ENCODE results near the gene PDE1A.

The PDE1A gene

DNA sequence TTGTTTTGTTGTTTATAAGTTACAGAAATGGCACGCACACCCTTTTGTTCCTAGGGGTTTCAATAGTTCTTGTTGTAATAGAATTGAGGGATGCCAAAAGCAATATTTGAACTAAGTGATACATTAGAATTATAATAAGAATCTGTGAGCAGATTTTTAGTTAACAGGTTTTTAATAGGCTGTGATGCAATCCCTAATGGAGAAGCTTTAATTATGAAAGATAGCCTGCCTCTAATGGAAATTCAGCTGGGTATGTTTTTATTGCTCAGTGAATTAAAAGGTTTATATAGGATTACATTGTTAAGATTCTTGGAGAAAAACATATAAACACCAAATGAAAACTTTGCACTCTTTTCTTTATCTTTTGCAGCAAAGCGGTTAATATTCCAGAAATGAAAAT, 310.1 kb downstream of the PDE1A start:
- no peak overlapping the region for H3K27ac Mint-ChIP-seq
- TF ChIP-seq, protein P1, sequence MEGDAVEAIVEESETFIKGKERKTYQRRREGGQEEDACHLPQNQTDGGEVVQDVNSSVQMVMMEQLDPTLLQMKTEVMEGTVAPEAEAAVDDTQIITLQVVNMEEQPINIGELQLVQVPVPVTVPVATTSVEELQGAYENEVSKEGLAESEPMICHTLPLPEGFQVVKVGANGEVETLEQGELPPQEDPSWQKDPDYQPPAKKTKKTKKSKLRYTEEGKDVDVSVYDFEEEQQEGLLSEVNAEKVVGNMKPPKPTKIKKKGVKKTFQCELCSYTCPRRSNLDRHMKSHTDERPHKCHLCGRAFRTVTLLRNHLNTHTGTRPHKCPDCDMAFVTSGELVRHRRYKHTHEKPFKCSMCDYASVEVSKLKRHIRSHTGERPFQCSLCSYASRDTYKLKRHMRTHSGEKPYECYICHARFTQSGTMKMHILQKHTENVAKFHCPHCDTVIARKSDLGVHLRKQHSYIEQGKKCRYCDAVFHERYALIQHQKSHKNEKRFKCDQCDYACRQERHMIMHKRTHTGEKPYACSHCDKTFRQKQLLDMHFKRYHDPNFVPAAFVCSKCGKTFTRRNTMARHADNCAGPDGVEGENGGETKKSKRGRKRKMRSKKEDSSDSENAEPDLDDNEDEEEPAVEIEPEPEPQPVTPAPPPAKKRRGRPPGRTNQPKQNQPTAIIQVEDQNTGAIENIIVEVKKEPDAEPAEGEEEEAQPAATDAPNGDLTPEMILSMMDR (IDR thresholded peaks at IDR 0.05), result no peak
- H3K9me3 Mint-ChIP-seq, result no peaks in the 10 kb centered on the region
- DNase-seq, result no peak
- no peaks in the 10 kb centered on the region for H3K27me3 Mint-ChIP-seq (ENCODE audit: low read depth, poor library complexity)
- H3K36me3 Mint-ChIP-seq (ENCODE audit: low read depth), result no peaks in the 10 kb centered on the region
- no peaks in the 10 kb centered on the region for H3K4me1 Mint-ChIP-seq
- no peak overlapping the region for H3K4me3 Mint-ChIP-seq

DNA sequence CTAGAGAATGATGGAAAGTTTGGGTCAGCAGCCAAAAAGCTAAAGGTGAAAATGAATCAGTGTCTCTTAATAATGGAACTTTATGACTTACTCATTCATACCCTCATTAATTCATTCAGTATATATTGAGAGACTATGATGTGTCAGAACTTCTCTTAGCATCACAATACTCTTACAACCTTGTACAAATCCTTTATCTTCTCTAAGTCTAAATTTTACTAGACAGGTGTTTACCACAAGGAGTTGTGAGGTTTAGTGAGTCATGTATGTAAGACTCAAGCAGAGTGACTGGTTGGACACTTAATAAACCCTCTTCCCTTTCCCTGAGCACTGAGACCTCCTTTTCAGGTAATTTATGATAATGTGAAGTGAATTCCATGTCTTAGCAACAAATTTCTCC, 311.6 kb downstream of the PDE1A start:
- Mint-ChIP-seq H3K4me3 (no peak overlapping the region), H3K27ac (no peak overlapping the region), H3K9me3 (no peaks in the 10 kb centered on the region), H3K27me3 (ENCODE audit: low read depth, poor library complexity) (no peaks in the 10 kb centered on the region), H3K4me1 (no peaks in the 10 kb centered on the region), H3K36me3 (ENCODE audit: low read depth) (no peaks in the 10 kb centered on the region)
- no peak for DNase-seq
- TF ChIP-seq, protein P1 (IDR thresholded peaks at IDR 0.05), result no peak

DNA sequence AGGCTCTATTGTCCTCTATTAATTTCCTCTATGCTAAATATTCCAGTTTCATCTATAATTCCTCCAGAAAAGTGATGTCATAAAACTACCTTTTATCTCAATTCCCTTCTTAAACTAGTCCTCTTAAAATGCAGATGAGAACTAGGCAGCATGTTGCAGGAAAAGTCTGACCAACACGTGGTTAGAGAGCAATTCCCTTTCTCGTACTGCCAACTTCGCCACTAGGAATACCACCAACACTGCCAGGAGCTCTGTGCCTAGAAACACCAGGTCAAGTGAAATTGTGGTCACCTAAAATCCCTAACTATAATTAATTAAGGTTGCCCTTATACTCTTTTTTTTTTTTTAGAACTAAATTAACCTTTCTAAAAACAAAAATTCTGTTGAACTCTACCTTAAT, 313.5 kb downstream of the PDE1A start:
- no peak overlapping the region for H3K27ac Mint-ChIP-seq
- no peaks in the 10 kb centered on the region for H3K36me3 Mint-ChIP-seq (ENCODE audit: low read depth)
- TF ChIP-seq, protein P1 (IDR thresholded peaks at IDR 0.05), result no peak
- H3K9me3 Mint-ChIP-seq, result no peaks in the 10 kb centered on the region
- H3K27me3 Mint-ChIP-seq (ENCODE audit: low read depth, poor library complexity), result no peaks in the 10 kb centered on the region
- DNase-seq, result no peak
- no peak overlapping the region for H3K4me3 Mint-ChIP-seq
- H3K4me1 Mint-ChIP-seq, result no peaks in the 10 kb centered on the region

DNA sequence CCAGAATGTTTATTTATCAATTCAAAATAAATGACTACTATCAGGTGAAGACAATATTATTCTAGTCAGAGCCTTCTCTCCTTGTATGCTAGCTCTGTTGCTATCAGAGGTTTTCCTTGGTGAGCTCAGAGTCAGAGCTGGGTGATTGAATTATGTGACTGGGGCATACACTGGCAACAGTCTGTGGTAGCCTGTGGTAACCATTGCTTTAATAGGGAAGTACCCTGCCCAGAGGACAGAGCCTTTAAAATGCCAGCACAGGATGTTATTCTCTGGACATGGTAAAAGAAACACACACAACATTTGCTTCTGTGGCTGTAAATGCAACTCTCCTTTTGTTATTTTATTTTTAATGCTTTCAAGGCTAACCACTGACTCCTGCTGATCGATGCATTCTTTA, 316.5 kb downstream of the PDE1A start:
- no peaks in the 10 kb centered on the region for H3K36me3 Mint-ChIP-seq (ENCODE audit: low read depth)
- no peaks in the 10 kb centered on the region for H3K4me1 Mint-ChIP-seq
- DNase-seq, result no peak

DNA sequence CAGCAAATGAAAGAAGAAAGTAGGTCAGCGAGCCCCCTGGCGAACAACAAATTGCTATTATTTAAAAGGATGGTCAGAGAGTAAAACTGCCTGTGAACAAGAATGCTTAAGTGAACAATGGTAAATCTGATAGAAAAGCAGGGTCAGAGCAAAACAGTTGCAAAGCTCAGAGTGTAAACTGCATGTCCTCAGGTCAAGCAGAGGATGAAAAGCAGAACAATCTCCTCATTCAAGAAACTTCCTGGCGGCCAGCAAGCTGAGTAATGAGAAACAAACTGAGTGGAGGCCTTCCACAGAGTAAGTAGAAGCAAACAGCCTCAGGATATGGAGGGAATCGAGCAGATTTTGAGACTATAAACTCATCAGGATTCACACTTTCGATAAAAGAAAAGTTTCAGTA, 323.3 kb downstream of the PDE1A start:
- Mint-ChIP-seq H3K4me3 (no peak overlapping the region), H3K36me3 (ENCODE audit: low read depth) (no peaks in the 10 kb centered on the region), H3K27me3 (ENCODE audit: low read depth, poor library complexity) (no peaks in the 10 kb centered on the region), H3K9me3 (peaks cover 4% of the 10 kb centered on the region), H3K27ac (peak overlapping the region; percentile 11), H3K4me1 (no peaks in the 10 kb centered on the region)
- TF ChIP-seq, protein P1 (IDR thresholded peaks at IDR 0.05), result no peak
- no peak for DNase-seq

More for the DNA sequence above, 316.5 kb downstream of the PDE1A start:
- Mint-ChIP-seq H3K27me3 (ENCODE audit: low read depth, poor library complexity) (no peaks in the 10 kb centered on the region), H3K4me3 (no peak overlapping the region), H3K27ac (no peak overlapping the region), H3K9me3 (peaks cover 4% of the 10 kb centered on the region)
- TF ChIP-seq, protein P1 (IDR thresholded peaks at IDR 0.05), result no peak

DNA sequence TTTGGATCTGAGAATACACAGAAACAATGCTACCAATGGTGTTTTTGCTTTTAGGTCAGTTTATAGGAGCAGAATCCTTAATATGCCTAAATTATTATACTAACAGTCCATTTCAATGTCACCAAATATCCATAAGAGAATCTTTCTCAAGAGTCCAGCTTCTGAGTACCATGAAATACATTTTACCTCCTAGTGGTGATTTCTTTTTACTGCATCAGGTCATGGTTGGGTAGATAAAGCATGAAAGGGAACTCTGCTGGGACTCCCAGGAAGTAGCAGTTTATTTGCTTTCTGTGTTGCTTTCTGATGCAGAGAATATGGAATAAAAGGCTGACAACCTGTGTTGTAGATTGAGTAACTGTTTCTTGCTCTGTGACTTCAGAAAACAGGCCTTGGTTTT, 325.6 kb downstream of the PDE1A start:
- H3K4me1 Mint-ChIP-seq, result peaks cover 5% of the 10 kb centered on the region
- H3K9me3 Mint-ChIP-seq, result peaks cover under 1% of the 10 kb centered on the region
- no peak overlapping the region for H3K27ac Mint-ChIP-seq
- DNase-seq, result no peak
- H3K27me3 Mint-ChIP-seq (ENCODE audit: low read depth, poor library complexity), result no peaks in the 10 kb centered on the region
- TF ChIP-seq, protein P1 (IDR thresholded peaks at IDR 0.05), result peak; percentile 32
- H3K4me3 Mint-ChIP-seq, result no peak overlapping the region
- H3K36me3 Mint-ChIP-seq (ENCODE audit: low read depth), result no peaks in the 10 kb centered on the region
